HepG2 (cell line): ENCODE measurements around the gene TMEM134. TPM values are rescaled to one million over a fixed set of nuclear protein-coding genes. Genes with fewer than 3 reads are reported as not detected.

Experiments
- BCLAF1 ChIP-seq: fragments of 450-650 bp; IDR thresholded peaks from 2 replicates; pipeline ENCODE4 v1.6.1; 2017; ENCODE audit warnings: mild to moderate bottlenecking
- GLMP ChIP-seq: sonication (generic); formaldehyde crosslinking; IDR thresholded peaks from 2 replicates; pipeline ENCODE4 v1.9.0; 2021; ENCODE audit warnings: missing genetic modification reagents, mild to moderate bottlenecking, borderline replicate concordance
- HNRNPK ChIP-seq: fragments of 200-400 bp; formaldehyde crosslinking; IDR thresholded peaks from 2 replicates; pipeline ENCODE4 v1.6.1; 2018; ENCODE audit warnings: low read length, low read depth, moderate library complexity, mild to moderate bottlenecking; ENCODE audit not compliant: poor library complexity, severe bottlenecking
- HOXA3 ChIP-seq: sonication (generic); formaldehyde crosslinking; IDR thresholded peaks from 2 replicates; pipeline ENCODE4 v1.5.0; 2020; ENCODE audit warnings: missing genetic modification reagents
- HOXA9 ChIP-seq: sonication (generic); formaldehyde crosslinking; IDR thresholded peaks from 2 replicates; pipeline ENCODE4 v1.8.1; 2022; ENCODE audit warnings: missing genetic modification reagents, mild to moderate bottlenecking, moderate library complexity, borderline replicate concordance
- MIER2 ChIP-seq: IDR thresholded peaks from 2 replicates; pipeline ENCODE4 v1.6.1; 2016; ENCODE audit warnings: missing biosample characterization, missing genetic modification reagents
- NCOA1 ChIP-seq: sonication (generic); formaldehyde crosslinking; IDR thresholded peaks from 2 replicates; pipeline ENCODE4 v1.9.0; 2021; ENCODE audit warnings: missing genetic modification reagents
- POLR2AphosphoS5 ChIP-seq: IDR thresholded peaks from 2 replicates; pipeline ENCODE4 v1.6.1; 2012; ENCODE audit warnings: low read depth, low read length
- PRMT3 ChIP-seq: sonication (generic); formaldehyde crosslinking; IDR thresholded peaks from 2 replicates; pipeline ENCODE4 v1.8.1; 2022; ENCODE audit warnings: low read depth, mild to moderate bottlenecking, moderate library complexity, missing genetic modification reagents, borderline replicate concordance
- SIN3B ChIP-seq: fragments of 150-350 bp; IDR thresholded peaks from 2 replicates; pipeline ENCODE4 v1.6.1; 2014; ENCODE audit warnings: low read length
- SNAPC2 ChIP-seq: sonication (generic); formaldehyde crosslinking; IDR thresholded peaks from 2 replicates; pipeline ENCODE4 v1.8.1; 2022; ENCODE audit warnings: mild to moderate bottlenecking, missing genetic modification reagents
- SYNCRIP ChIP-seq: fragments of 200-400 bp; formaldehyde crosslinking; IDR thresholded peaks from 2 replicates; pipeline ENCODE4 v1.6.1; 2018; ENCODE audit warnings: mild to moderate bottlenecking, low read depth, low read length; ENCODE audit not compliant: insufficient read depth
- ZNF503 ChIP-seq: sonication (generic); formaldehyde crosslinking; IDR thresholded peaks from 2 replicates; pipeline ENCODE4 v1.4.0; 2020; ENCODE audit warnings: missing genetic modification reagents
- ZNF562 ChIP-seq: sonication (generic); formaldehyde crosslinking; IDR thresholded peaks from 2 replicates; pipeline ENCODE4 v1.8.0; 2022; ENCODE audit warnings: missing genetic modification reagents, borderline replicate concordance
- ZNF772 ChIP-seq: sonication (generic); formaldehyde crosslinking; IDR thresholded peaks from 2 replicates; pipeline ENCODE4 v1.5.0; 2020; ENCODE audit warnings: mild to moderate bottlenecking, missing genetic modification reagents
- ZNF773 ChIP-seq: sonication (generic); formaldehyde crosslinking; IDR thresholded peaks from 2 replicates; pipeline ENCODE4 v1.4.0; 2020; ENCODE audit warnings: missing genetic modification reagents, borderline replicate concordance
- ZZZ3 ChIP-seq: sonication (generic); formaldehyde crosslinking; IDR thresholded peaks from 2 replicates; pipeline ENCODE4 v1.4.0; 2020; ENCODE audit warnings: missing genetic modification reagents, mild to moderate bottlenecking, borderline replicate concordance
- polyA plus RNA-seq, 8 experiments: library from polyadenylated mRNA; depleted of rRNA in 3 of 8; stranded (reverse) in 7 of 8; unstranded in 1 of 8; fragments of >200 nt; fragmentation: Illumina TruSeq in 4 of 8; extraction: Trizol in 4 of 8; gene quantifications; 2 replicates each; pipeline versions ENCODE4 v1.2.1 to v1.2.3, GENCODE V29; 2011 to 2016; ENCODE audit warnings: low read depth in 4 of 8, missing spikeins in 1 of 8, mixed read lengths in 1 of 8; ENCODE audit not compliant: insufficient read depth in 1 of 8
- total RNA-seq, 5 experiments: library from RNA; depleted of rRNA; stranded (reverse); fragments of >200 nt; fragmentation: Illumina TruSeq; extraction: Trizol; gene quantifications; 2 replicates each; pipeline ENCODE4 v1.2.3, GENCODE V29; 2016; ENCODE audit warnings: low read depth in 1 of 5
- TF ChIP-seq, protein P1 (sequence below): sonication (generic); formaldehyde crosslinking; IDR thresholded peaks from 2 replicates; pipeline ENCODE4 v1.4.0; 2020; ENCODE audit warnings: mild to moderate bottlenecking, missing genetic modification reagents
- TF ChIP-seq, protein P2 (sequence below): sonication (generic); formaldehyde crosslinking; IDR thresholded peaks from 2 replicates; pipeline ENCODE4 v1.9.0; 2021; ENCODE audit warnings: missing genetic modification reagents, borderline replicate concordance
- TF ChIP-seq, protein P3 (sequence below): sonication (generic); formaldehyde crosslinking; IDR thresholded peaks from 2 replicates; pipeline ENCODE4 v1.8.0; 2022; ENCODE audit warnings: missing genetic modification reagents, mild to moderate bottlenecking, inconsistent platforms, borderline replicate concordance

TMEM134 gene
- total and polyA plus RNA-seq, 2 of the 13 experiments (the other 11 are each of a cell fraction or from before 2014, with no cell fraction given), result 6.9 to 26.9 TPM

DNA sequence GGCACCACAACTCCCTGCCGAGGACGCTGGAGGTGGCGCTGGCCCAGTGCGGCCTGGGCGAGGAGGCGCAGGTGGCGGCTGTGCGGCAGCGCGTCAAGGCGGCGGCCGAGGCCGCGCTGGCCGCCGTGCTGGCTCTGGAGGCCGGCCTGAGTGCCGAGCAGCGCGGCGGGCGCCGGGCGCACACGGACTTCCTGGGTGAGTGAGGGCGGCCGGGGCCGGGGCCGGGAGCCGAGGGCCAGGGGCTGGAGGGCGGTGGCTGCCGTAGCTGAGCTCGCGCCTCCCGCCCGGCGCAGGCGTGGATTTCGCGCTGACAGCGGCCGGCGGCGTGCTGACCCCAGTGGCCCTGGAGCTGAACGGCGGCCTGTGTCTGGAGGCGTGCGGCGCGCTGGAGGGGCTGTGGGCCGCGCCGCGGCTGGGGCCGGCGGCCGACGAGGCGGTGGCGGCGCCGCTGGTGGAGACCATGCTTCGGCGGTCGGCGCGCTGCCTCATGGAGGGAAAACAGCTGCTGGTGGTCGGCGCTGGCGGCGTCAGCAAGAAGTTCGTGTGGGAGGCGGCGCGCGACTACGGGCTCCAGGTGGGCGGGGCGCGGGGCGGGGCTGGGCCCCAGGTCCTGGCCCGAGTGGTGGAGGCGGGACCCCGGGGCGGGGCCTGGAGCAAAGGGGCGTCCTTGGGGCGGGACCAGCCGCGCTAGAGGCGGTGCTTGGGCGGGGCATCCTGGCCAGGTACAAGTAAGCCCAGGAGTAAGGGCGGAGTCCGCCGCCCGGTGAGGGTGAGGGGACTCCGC, 48.2 kb downstream of the TMEM134 start (continued):
- no peak for TF ChIP-seq HOXA9 (CRISPR knock-in tag)
- no peak for TF ChIP-seq MIER2 (CRISPR knock-in tag)
- TF ChIP-seq HNRNPK, result no peak
- TF ChIP-seq HOXA3 (CRISPR knock-in tag), result peak; percentile 66; the same call in 1 of the 2 replicates
- TF ChIP-seq POLR2AphosphoS5, result peak; percentile 57; the same call in 1 of the 2 replicates
- TF ChIP-seq SNAPC2 (CRISPR knock-in tag), result no peak
- TF ChIP-seq ZNF773, result peak; percentile 50; the same call in 1 of the 2 replicates
- no peak for TF ChIP-seq SIN3B
- no peak for TF ChIP-seq SYNCRIP
- no peak for TF ChIP-seq BCLAF1
- TF ChIP-seq, protein P1, sequence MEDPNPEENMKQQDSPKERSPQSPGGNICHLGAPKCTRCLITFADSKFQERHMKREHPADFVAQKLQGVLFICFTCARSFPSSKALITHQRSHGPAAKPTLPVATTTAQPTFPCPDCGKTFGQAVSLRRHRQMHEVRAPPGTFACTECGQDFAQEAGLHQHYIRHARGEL, result no peak
- peak; percentile 19; the same call in 1 of the 2 replicates for TF ChIP-seq ZNF772 (CRISPR knock-in tag)
- TF ChIP-seq, protein P2, sequence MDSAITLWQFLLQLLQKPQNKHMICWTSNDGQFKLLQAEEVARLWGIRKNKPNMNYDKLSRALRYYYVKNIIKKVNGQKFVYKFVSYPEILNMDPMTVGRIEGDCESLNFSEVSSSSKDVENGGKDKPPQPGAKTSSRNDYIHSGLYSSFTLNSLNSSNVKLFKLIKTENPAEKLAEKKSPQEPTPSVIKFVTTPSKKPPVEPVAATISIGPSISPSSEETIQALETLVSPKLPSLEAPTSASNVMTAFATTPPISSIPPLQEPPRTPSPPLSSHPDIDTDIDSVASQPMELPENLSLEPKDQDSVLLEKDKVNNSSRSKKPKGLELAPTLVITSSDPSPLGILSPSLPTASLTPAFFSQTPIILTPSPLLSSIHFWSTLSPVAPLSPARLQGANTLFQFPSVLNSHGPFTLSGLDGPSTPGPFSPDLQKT (CRISPR knock-in tag), result no peak
- TF ChIP-seq ZNF562 (CRISPR knock-in tag), result peak; percentile 34; the same call in 1 of the 2 replicates
- no peak for TF ChIP-seq GLMP (CRISPR knock-in tag)
- no peak for TF ChIP-seq ZNF503 (CRISPR knock-in tag)
- no peak for TF ChIP-seq NCOA1 (CRISPR knock-in tag)
- 0 out of 2 replicates have a peak, but pooled peaks have one; percentile 40 for TF ChIP-seq PRMT3 (CRISPR knock-in tag)
- TF ChIP-seq, protein P3, sequence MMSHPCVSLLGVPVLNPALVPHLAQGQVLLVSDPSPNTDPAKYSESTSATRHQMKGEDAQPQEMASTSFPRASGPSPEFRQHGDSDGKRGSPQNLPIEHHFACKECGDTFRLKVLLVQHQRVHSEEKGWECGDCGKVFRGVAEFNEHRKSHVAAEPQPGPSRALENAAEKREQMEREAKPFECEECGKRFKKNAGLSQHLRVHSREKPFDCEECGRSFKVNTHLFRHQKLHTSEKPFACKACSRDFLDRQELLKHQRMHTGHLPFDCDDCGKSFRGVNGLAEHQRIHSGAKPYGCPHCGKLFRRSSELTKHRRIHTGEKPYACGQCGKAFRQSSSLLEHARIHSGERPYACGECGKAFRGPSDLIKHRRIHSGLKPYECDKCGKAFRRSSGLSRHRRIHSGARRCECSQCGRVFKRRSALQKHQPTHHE (CRISPR knock-in tag), result no peak
- no peak for TF ChIP-seq ZZZ3 (CRISPR knock-in tag)
